ENCODE results near the gene VPS36.
"Not testable (repeated sequence)": the region's sequence is repeated elsewhere in the genome, so short reads cannot be mapped to it uniquely, and the experiment has no call there.

The VPS36 gene, protein sequence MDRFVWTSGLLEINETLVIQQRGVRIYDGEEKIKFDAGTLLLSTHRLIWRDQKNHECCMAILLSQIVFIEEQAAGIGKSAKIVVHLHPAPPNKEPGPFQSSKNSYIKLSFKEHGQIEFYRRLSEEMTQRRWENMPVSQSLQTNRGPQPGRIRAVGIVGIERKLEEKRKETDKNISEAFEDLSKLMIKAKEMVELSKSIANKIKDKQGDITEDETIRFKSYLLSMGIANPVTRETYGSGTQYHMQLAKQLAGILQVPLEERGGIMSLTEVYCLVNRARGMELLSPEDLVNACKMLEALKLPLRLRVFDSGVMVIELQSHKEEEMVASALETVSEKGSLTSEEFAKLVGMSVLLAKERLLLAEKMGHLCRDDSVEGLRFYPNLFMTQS

DNA sequence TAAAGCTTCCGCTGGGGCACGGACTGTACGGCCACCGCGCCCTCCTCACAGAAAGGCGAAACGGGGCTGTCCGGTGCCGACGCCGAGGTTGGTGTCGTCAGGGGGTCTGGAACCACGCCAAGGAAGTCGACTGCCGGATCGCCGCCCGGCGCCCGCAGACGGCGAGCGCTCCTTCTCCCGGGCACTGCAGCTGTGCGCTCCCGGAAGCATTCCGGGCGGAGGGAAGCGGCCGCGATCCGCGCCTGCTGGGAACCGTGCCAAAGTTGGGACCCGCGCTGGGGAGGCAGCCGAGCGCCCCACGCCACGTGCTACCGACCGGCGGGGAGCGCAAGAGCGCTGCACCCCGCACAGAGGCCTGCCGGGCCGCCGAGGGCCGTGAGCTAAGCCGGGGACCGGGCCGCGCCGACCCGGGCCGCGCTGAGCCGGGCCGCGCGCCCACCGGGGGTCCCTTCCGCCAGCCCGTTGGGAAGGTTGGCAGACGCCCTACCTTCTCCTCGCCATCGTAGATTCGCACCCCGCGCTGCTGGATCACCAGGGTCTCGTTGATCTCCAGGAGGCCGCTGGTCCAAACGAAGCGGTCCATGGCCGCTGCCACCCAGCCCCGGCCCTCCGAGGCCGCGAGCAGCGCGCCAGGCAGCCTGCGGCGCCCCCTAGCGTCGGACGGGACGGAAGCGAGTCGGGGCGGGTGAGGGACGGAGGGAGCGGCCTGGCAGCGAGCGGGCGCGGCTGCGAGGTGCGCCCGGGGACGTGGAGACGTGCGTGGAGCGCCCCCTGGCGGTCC lies at the start of gene VPS36:
VPS36 (minus strand) TSS at position 623 of the 781 bp plus-strand sequence; CDS start at position 583, 40 bp downstream.
- DNase-seq = peak; percentile 89

DNA sequence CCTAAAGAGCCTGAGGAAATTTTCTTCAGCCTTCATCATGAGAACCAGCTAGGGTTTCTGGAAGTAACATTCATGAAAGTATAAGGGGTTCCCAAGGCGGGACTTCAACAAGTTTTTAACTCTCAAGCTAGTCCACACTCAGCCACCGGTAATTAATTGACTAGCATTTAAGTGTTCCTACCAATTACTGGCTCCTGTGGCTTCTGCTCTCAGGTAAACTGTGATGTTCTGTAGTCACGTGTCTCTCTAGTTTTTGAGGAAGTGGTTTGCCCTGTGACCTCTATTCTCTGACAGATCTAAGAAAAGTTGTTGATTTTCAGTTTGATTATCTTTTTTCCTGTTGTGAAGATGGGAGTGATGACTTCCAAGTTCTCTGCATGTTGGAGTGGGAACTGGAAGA lies 47.5 kb upstream of the VPS36 start:
- DNase-seq = not testable (repeated sequence)

- DNase-seq = not testable (repeated sequence)
These were observed 43.8 kb upstream of the VPS36 start for GRCh38 chr13:52494241-52494640.

DNA sequence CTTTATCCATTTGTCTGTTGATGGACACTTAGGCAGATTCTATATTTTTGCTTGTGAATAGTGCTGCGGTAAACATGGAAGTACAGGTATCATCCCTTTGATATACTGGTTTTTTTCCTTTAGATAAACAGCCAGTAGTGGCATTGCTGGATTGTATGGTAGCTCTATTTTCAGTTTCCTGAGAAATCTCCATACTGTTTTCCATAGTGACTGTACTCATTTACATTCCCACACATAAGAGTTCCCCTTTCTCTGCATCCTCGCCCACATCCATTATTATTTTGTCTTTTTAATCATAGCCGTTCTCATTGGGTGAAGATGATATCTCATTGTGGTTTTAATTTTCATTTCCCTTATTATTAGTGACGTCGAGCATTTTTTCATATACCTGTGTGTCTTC lies 40.6 kb upstream of the VPS36 start:
- DNase-seq = not testable (repeated sequence)

DNA sequence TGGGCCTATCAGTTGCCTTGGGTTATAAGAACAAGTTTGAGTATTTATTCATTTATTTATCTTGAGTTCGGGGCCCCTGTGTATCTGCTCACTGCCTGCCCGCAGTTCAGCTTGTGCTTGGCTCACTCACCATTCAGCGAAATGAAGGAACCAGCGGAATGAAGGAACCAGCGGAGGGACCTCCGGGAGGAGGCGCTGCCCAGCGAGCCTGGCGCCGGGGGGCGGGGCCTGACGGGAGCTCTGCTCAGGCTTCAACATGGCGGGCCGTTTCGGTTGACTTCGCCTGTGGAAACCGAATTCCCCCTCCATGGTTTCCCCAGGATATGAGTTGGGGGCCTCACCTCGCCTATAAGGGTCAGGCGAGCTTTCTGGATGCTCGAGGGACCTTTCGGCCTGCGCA lies 38.3 kb upstream of the VPS36 start:
- DNase-seq = not testable (repeated sequence)

- not testable (repeated sequence) for DNase-seq
These were observed 36.6 kb upstream of the VPS36 start for GRCh38 chr13:52487078-52487477.

DNA sequence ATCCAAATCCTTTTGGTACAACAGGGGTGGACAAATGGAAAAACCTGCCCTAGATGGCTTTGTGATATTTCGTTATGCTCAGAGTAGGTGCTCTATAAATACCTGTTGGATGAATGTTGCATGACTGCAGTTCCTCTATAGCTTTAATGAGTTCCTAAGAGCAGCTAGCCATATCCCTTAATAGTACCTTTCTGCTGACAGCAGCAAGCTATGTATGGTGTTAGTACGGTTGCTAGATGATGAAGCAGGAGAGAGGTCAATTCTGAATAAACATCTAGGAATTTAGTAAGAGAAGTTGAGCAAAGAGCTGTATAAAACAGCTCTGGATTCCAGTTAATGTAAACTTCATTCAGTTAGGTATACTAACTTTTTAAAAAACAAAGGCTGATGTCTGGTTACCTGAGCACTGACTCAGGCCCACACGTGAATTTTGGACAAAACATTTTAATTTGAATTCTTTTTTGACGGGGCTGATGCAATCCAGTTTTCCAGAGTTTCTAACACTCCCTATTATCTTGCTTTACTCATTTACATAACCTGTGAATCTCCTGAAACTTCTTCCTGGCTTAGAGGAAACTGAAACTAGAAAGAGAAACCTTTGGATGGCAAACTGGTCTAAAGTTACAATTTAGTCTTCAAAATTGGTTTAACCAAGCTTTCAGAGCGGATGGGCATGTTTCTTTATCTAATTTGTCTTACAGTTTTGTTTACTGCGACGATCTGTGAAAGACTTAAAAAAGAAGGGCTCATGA lies 30.4 kb upstream of the VPS36 start:
- not testable (repeated sequence) for DNase-seq

- DNase-seq = not testable (repeated sequence)
These were observed 18.1 kb upstream of the VPS36 start for GRCh38 chr13:52468487-52468886.

DNA sequence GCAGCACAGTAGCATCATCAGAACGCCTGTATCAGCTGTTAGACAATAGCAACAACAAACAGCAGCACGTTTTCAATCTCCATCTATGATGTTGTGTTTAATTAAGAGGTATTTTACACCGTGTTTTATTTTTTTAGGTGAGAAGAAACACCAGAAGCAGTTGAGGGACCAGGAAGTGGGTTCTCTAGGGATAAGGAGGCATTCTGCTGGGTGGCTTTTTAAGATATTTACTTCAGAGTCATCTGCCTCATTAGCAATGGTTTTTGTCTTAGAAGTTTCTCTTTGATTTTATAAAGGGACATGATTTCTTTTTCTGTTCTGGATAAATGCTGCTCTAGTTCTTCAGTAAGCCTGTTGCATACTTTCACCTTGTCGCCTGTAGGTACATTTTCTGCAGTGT lies 13.1 kb upstream of the VPS36 start:
- no peak for DNase-seq

GRCh38 chr13:52461265-52461664 lies 10.8 kb upstream of the VPS36 start:
- no peak for DNase-seq

- DNase-seq = no peak
These were observed 9.2 kb upstream of the VPS36 start for GRCh38 chr13:52459668-52460067.

DNA sequence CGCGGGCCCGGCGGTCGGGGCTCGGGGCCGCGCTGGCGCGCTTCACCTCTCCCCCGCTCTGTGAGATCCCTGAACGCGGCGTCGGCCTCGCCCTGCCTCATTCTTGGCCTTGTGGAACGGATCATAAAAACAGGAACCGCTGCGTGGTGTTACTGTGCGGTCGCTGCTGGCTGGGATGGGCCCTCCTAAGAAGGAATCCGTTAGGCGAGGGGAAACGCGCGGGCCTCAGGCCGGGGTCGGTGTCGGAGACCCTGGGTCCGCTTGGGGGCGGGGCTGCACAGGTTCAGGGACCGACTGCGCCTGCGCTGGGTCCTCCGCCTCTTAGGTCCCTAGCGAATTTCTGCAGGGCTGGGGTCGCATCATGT lies 5.2 kb upstream of the VPS36 start:
- DNase-seq = peak; percentile 74

DNA sequence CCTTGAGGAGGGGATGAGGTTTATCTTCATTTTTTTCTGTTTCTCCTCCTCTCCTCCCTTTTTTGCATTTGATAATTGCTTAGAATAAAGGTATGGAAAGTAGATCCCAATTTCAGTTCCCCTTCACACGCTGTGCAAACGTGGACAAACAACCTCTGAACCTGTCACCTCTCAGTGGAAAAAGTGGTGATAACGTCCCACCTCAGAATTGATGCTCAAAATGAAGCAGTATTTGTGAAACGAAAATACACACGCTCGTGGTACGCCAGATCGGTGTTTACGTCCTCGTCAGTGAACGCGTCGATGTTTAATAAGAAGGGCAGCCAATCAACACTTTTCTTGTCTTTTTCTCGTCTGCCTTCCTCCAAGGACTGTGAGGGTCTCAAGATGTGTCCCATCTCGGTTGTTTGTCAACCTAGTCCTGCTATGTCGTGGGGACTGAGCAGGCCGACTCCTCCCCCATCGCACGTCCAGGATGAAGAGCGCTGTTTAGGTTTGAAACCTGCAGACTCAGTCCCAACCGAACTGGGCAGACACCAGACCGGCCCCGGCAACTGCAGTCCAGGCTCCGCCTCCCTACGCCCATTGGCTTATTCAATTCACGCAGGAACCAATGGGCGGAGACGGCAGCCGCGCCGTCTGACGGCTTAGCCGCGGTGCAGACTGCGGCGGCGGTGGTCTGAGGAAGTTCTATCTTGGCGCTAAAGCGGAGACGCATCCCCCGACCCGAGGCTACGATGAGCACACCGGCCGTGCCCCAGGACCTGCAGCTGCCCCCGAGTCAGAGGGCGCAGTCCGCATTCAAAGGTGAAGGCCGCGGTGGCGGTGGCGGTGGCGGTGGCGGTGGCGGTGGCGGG lies 4.6 kb upstream of the VPS36 start, which contains the start of gene CKAP2:
CKAP2 (plus strand) TSS at position 659 of the 857 bp plus-strand sequence; CDS start at position 738, 79 bp downstream.
- DNase-seq = peak; percentile 93

GRCh38 chr13:52454459-52454819 lies 4.0 kb upstream of the VPS36 start:
- DNase-seq = no peak

- DNase-seq = no peak
These were observed 2.0 kb upstream of the VPS36 start for GRCh38 chr13:52452470-52452869.

- DNase-seq = no peak
These were observed 836 bp upstream of the VPS36 start for GRCh38 chr13:52451135-52451804.

DNA sequence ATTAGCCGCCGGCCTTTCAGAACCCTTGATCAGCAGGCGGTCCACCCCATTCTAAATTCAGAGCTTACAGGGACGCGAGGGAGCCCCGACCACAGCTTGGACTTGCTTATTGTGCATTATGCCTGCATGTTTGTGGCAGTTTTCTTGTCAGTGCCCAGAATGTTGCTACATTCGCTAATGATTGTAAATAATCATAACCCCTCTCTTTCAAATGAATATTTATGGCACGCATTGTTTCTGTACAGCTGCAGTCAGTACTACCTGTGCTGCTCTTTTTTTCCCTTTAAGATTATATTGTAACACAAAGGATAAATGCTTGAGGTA lies 321 bp upstream of the VPS36 start:
- DNase-seq = no peak

GRCh38 chr13:52449331-52450011 lies 963 bp downstream of the VPS36 start:
- DNase-seq = peak; percentile 19

DNA sequence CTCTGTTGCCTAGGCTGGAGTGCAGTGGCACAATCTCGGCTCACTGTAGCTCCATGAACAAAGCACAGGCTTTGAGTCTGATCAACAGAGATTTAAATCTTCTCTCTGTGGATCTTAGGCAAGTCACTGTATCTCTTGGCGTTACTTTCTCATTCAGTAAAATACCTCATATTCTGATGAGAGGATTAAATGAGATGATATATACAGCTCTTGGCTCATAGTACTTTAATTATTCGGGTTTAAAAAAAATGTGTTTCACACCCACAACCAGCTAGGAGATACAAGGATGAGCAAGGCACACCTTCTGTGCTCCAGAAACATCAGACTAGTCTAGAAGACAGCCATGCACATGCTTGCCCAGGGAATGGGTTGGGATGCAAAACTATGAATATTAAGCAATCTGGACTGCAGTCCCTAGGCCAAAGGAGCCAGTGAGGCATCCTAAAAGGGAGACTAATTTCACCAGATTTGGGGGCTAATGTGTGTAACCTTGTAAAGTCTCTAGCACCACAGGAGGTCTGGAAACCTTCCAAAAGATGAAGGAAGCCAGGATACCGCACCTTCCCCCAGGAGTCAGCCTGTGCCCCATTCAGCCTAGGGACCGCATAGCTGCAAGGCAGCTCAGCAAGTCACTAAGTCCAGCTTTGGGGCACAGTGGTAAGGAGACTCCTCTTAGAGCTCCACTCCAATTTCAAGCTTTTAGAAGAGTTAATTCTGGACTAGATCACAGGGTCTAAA lies 2.5 kb downstream of the VPS36 start:
- DNase-seq = no peak

GRCh38 chr13:52447354-52447753 lies 3.1 kb downstream of the VPS36 start:
- no peak for DNase-seq

DNA sequence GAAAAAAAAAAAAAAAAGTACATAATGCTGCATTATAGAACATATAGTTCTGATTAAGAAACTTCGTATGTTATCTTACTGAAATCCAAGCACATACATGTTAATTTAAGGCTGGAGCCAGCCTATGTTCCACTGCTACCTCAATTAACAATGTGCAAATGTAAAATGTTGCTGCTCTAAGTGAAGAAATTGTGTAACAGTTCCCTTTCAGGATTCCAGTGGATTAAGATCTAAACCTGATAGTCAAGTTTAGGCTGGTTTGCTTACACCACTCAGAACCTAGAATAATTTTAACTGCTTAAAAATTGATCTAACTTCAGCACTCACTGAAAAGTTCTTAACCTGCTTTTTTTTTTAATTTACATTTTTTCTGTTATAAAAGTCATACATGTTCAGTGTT lies 4.2 kb downstream of the VPS36 start:
- DNase-seq = no peak
